Testis (tissue), 5 donors: ENCODE results near the gene HBP1. TPM values are rescaled to one million over a fixed set of nuclear protein-coding genes. Genes with fewer than 3 reads are reported as not detected.

Experiments used
- DNase-seq: peaks from one replicate; pipeline ENCODE4 v3.0.0-alpha.2; 2019
- H3K27ac ChIP-seq, 2 donors: fragments of 200-600 bp; sonication (generic); one replicate each; pipeline ENCODE4 v1.5.1; 2019
- H3K27me3 ChIP-seq: fragments of 200-600 bp; sonication (generic); one replicate; pipeline ENCODE4 v1.5.1; 2019
- H3K36me3 ChIP-seq: fragments of 200-600 bp; sonication (generic); one replicate; pipeline ENCODE4 v1.5.1; 2017; ENCODE audit warnings: low read depth; ENCODE audit errors: missing control alignments
- H3K4me1 ChIP-seq: fragments of 200-600 bp; sonication (generic); one replicate; pipeline ENCODE4 v1.5.1; 2019
- H3K4me3 ChIP-seq, 2 donors: fragments of 200-600 bp; sonication (generic); one replicate each; pipeline ENCODE4 v1.5.1; 2017 to 2019
- H3K9me3 ChIP-seq: fragments of 200-600 bp; sonication (generic); one replicate; pipeline ENCODE4 v1.5.1; 2017
- POLR2A ChIP-seq: fragments of 450-650 bp; IDR thresholded peaks from one replicate; pipeline ENCODE4 v1.6.1; 2017; ENCODE audit warnings: antibody characterized with exemption, mild to moderate bottlenecking, moderate library complexity
- WGBS, 2 donors: methylation state at CpG; one replicate each; pipeline ENCODE4 v1.1.5; 2018; 5-methylcytosine and 5-hydroxymethylcytosine counted together
- intact Hi-C: fragments of 100-400 bp; cut with DNase I; formaldehyde crosslinking; loops from one replicate; pipeline ENCODE4 v1.15.1; 2023; ENCODE audit warnings: low total_unique reads
- long read RNA-seq, 2 donors: transcript quantifications; one replicate each; lab custom pipeline, GENCODE V29; 2026
- polyA plus RNA-seq: library from polyadenylated mRNA; stranded (reverse); fragments of 350-450 nt; fragmentation: Illumina TruSeq; extraction: RNeasy Lipid Tissue Mini Kit (QIAGEN cat#74804); gene quantifications from one replicate; pipeline ENCODE4 v1.2.3, GENCODE V29; 2014; ENCODE audit warnings: low read depth, low replicate concordance; ENCODE audit not compliant: insufficient read depth
- total RNA-seq, 2 donors: library from RNA; depleted of rRNA; stranded (reverse); fragments of >200 nt; gene quantifications; one replicate each; pipeline ENCODE4 v1.2.3, GENCODE V29; 2016
- TF ChIP-seq, protein P1 (sequence below), 3 experiments: fragments of 450-650 bp in 2 of 3; fragments of 200-600 bp in 1 of 3; sonication (generic) in 1 of 3; IDR thresholded peaks; one replicate each; pipeline ENCODE4 v1.5.1; 2016 to 2019; ENCODE audit warnings: antibody characterized with exemption in 3 of 3, mild to moderate bottlenecking in 2 of 3, moderate library complexity in 1 of 3

Gene HBP1, protein sequence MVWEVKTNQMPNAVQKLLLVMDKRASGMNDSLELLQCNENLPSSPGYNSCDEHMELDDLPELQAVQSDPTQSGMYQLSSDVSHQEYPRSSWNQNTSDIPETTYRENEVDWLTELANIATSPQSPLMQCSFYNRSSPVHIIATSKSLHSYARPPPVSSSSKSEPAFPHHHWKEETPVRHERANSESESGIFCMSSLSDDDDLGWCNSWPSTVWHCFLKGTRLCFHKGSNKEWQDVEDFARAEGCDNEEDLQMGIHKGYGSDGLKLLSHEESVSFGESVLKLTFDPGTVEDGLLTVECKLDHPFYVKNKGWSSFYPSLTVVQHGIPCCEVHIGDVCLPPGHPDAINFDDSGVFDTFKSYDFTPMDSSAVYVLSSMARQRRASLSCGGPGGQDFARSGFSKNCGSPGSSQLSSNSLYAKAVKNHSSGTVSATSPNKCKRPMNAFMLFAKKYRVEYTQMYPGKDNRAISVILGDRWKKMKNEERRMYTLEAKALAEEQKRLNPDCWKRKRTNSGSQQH
- 100 to 1,000 TPM; 127 to 134 TPM for total RNA-seq
- polyA plus RNA-seq: 107 TPM
- long read RNA-seq, donor 1, transcript HBP1-208 (11 exons, 2,704 nt): major isoform, 9 of 12 reads
- long read RNA-seq, donor 1, partial matches to known transcripts: 0 of 12 reads
- long read RNA-seq, donor 1, other reads (novel, unspliced or antisense): 0 of 12 reads
- long read RNA-seq, donor 2, transcript HBP1-208 (11 exons, 2,704 nt): major isoform, 8 of 35 reads
- long read RNA-seq, donor 2, partial matches to known transcripts: 22 of 35 reads
- long read RNA-seq, donor 2, other reads (novel, unspliced or antisense): 0 of 35 reads

DNA sequence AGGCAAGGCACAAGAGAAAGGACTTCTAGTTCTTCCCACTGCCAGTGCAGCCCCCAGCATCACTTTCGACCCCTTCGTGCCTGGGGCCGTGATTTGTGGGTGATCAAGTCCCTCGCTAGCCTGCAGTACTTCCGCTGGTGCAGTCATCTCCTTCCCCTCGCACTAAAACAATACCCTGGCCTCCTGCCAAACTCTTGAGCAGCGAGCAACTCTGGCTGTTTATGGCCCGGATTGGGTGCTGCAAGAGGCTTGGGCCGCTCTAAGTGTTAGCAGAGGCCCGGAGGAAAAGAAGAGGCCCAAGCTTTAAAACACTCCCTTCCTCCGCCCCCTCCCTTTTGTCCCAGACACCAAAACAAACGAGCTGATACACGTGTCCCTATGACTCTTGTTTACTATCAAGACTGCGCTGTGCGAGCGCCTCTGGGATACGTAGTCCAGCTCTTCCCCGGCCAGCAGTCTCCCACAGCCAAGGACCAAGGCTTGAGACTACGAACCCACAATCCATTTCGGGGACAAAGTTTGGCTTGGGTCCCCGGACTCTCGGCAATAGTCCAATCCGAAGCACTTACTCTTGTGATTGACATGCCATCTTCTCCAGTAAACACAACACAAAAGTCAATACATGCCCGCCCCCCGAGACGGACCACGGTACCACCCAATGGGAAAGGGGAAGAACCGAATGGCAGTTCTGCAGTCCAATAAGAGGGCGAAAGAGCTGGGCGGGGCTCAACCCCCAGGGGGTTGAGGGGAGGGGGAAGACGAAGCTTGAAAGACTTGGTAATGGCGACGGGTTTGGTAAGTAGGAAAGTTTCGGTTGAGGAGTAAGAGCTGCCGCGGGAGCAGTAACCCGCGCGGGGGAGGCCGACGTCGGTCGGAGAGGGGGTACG lies at the start of gene HBP1:
TSS of gene HBP1 (plus strand) at position 771 of the 887 bp plus-strand sequence. CDS start 10,891 bp downstream, outside the sequence.
- TF ChIP-seq POLR2A: peak; percentile 89
- TF ChIP-seq, protein P1, sequence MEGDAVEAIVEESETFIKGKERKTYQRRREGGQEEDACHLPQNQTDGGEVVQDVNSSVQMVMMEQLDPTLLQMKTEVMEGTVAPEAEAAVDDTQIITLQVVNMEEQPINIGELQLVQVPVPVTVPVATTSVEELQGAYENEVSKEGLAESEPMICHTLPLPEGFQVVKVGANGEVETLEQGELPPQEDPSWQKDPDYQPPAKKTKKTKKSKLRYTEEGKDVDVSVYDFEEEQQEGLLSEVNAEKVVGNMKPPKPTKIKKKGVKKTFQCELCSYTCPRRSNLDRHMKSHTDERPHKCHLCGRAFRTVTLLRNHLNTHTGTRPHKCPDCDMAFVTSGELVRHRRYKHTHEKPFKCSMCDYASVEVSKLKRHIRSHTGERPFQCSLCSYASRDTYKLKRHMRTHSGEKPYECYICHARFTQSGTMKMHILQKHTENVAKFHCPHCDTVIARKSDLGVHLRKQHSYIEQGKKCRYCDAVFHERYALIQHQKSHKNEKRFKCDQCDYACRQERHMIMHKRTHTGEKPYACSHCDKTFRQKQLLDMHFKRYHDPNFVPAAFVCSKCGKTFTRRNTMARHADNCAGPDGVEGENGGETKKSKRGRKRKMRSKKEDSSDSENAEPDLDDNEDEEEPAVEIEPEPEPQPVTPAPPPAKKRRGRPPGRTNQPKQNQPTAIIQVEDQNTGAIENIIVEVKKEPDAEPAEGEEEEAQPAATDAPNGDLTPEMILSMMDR (IDR thresholded peaks at IDR 0.05): no peak
- Histone ChIP-seq H3K9me3 (no peaks in the 10 kb centered on the region), H3K36me3 (no peaks in the 10 kb centered on the region), H3K4me3 (peak within 1 kb of the TSS; percentile 97 to 98), H3K4me1 (peaks cover 16% of the 10 kb centered on the region), H3K27ac (peak within 1 kb of the TSS; percentile 99), H3K27me3 (no peaks in the 10 kb centered on the region)
- intact Hi-C loops: no loop called here
- DNase-seq: peak; percentile 99
- 0% methylated on average over 43 to 44 of the region's 44 CpGs for WGBS, 2 donors

DNA sequence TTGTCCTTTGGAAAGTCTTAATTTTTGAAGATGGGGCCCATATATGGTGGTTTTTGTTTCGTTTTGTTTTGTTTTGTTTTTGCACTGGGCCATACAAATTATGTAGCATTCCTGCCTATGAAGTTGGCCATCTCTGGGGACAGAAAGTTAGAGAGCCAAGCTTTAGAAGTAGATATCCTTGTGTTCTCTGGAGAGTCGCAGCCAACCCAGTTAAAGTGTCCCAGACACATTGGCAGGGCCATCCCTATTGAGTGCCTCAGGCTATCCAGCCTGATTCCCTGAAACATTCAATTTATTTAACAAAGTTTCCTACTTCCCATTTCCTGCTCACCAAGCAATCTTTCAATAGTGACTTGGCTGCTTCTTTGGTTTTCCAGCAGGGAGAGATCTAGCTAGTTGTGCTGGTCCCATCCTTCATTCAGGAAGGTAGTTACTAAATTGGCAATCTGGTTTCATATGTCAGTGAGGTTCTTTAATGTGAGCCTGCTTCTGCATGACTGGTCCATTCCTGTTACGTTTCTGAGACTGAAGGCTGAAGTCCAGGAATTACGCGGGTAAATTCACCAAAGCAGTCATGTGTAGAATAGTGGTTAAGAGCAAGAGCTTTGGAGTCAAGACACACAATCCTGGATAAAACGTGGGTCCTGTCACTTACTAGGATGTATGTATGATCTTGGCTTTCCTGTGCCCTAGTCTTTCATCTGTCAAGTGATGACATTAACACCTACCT lies 49.3 kb upstream of the HBP1 start:
- no peaks in the 10 kb centered on the region for H3K27me3 ChIP-seq
- TF ChIP-seq, protein P1 (IDR thresholded peaks at IDR 0.05): no peak
- no peak for TF ChIP-seq POLR2A
- WGBS, 2 donors: 79 to 82% methylated on average over 6 of the region's 6 CpGs
- H3K9me3 ChIP-seq: no peaks in the 10 kb centered on the region
- DNase-seq: no peak
- H3K4me1 ChIP-seq: peaks cover 33% of the 10 kb centered on the region
- intact Hi-C loops: no loop called here
- H3K36me3 ChIP-seq: no peaks in the 10 kb centered on the region
- H3K4me3 ChIP-seq: no peak overlapping the region
- peak overlapping the region in 1 of 2 donors; percentile 22 for H3K27ac ChIP-seq

DNA sequence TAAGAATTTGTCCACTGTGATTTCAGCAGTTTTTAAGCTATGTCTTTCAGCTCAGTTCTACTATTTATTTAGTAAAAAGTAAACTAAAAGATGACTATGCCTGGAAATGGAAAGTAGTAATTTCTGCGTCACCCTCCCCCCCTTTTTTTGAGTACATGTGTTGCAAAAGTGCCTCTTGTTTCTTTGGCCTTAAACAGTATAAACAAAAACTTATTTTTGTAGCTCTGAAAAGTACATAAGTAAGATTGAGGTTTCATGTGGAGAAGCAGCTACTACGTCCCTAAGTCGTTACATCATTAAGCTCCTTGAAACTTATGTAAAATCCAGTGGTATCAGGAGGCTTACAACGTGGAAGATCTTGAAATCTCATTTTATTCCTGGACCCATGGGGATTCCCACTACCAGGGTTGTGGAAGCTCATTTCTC lies 46.3 kb upstream of the HBP1 start:
- 21 to 40% methylated on average over 4 of the region's 4 CpGs for WGBS, 2 donors
- H3K27ac ChIP-seq: peak overlapping the region in 1 of 2 donors; percentile 46
- no peak overlapping the region for H3K4me3 ChIP-seq
- no peaks in the 10 kb centered on the region for H3K9me3 ChIP-seq
- H3K4me1 ChIP-seq: peaks cover 25% of the 10 kb centered on the region
- H3K27me3 ChIP-seq: no peaks in the 10 kb centered on the region
- H3K36me3 ChIP-seq: no peaks in the 10 kb centered on the region
- TF ChIP-seq POLR2A: no peak
- TF ChIP-seq, protein P1 (IDR thresholded peaks at IDR 0.05): no peak
- intact Hi-C loops: no loop called here
- DNase-seq: no peak

DNA sequence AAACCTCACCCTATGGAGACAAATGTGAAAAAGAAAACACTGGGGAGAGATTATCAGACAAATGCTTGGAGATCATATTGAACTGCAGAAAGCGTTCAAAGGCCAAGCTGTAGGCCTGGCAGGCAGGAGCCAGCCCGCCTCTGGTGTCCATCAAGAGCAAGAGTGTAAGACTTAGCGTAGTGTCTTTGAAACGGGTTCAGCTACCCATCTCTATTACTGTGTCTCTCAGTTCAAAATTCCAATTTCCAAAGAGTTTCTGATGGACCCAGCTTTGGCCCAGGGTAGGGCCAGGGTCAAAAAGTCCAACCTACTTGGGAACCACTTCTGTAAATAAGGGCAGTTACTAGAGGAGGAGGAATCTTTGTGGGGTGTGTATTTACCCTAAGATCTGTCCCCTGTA lies 45.4 kb upstream of the HBP1 start:
- WGBS, 2 donors: 92 to 93% methylated on average over 4 of the region's 4 CpGs
- H3K27ac ChIP-seq: peak overlapping the region in 1 of 2 donors; percentile 46
- H3K4me1 ChIP-seq: peaks cover 16% of the 10 kb centered on the region
- DNase-seq: no peak
- no peaks in the 10 kb centered on the region for H3K9me3 ChIP-seq
- no peak overlapping the region for H3K4me3 ChIP-seq
- no peaks in the 10 kb centered on the region for H3K36me3 ChIP-seq
- intact Hi-C loops: no loop called here
- H3K27me3 ChIP-seq: no peaks in the 10 kb centered on the region
- no peak for TF ChIP-seq POLR2A
- TF ChIP-seq, protein P1 (IDR thresholded peaks at IDR 0.05): no peak
